CD4-positive, alpha-beta T cell (primary cell): Measurements from ENCODE around the gene EVA1A. TPM values are rescaled to one million over a fixed set of nuclear protein-coding genes. Genes with fewer than 3 reads are reported as not detected.
"Not testable (repeated sequence)": the region's sequence is repeated elsewhere in the genome, so short reads cannot be mapped to it uniquely, and the experiment has no call there.

Experiments
- ATAC-seq: fragments of 200-7000 bp; cut with Tn5 transposase; one replicate; pipeline ENCODE4 v1.10.0; 2022; ENCODE audit warnings: mild to moderate bottlenecking; ENCODE audit not compliant: poor library complexity
- CTCF ChIA-PET: fragments of 350-600 bp; sonication (Branson Sonifier 250); formaldehyde crosslinking; loops from one replicate; lab custom pipeline; 2021; ENCODE audit warnings: antibody characterized with exemption, inconsistent platforms; lab: Charles Lee
- POLR2A ChIA-PET: fragments of 350-600 bp; sonication (Branson Sonifier 250); formaldehyde crosslinking; loops from one replicate; lab custom pipeline; 2021; ENCODE audit warnings: antibody characterized with exemption, inconsistent platforms; lab: Charles Lee
- DNase-seq, 14 experiments: peaks; one replicate each; pipeline ENCODE4 v3.0.0-alpha.2; 2013 to 2020; ENCODE audit warnings: mixed read lengths in 2 of 14
- H3K27ac ChIP-seq, 2 donors: one replicate each; pipeline versions ENCODE4 v1.5.1 to v1.7.0; 2013; ENCODE audit warnings: low read length in 2 of 2, low read depth in 1 of 2, mild to moderate bottlenecking in 1 of 2
- H3K27me3 ChIP-seq, 2 experiments: 1 replicate in 1 of 2; 2 replicates in 1 of 2; pipeline versions ENCODE4 v1.6.1 to v1.7.0; 2013; ENCODE audit warnings: low read length in 2 of 2, control low read depth in 1 of 2, mild to moderate bottlenecking in 1 of 2, moderate library complexity in 1 of 2; ENCODE audit not compliant: insufficient read depth in 2 of 2, control insufficient read depth in 1 of 2
- H3K36me3 ChIP-seq: one replicate; pipeline ENCODE4 v1.6.1; 2013; ENCODE audit warnings: low read length, control low read depth; ENCODE audit not compliant: insufficient read depth
- H3K4me1 ChIP-seq: one replicate; pipeline ENCODE4 v1.6.1; 2013; ENCODE audit warnings: low read length, control low read depth; ENCODE audit not compliant: insufficient read depth
- H3K4me3 ChIP-seq: one replicate; pipeline ENCODE4 v1.5.1; 2013; ENCODE audit warnings: mild to moderate bottlenecking, low read length, moderate library complexity
- H3K9me3 ChIP-seq, 2 experiments: 1 replicate in 1 of 2; 2 replicates in 1 of 2; pipeline versions ENCODE4 v1.6.1 to v1.7.0; 2013; ENCODE audit warnings: low read length in 2 of 2, mild to moderate bottlenecking in 2 of 2, control low read depth in 1 of 2, moderate library complexity in 1 of 2; ENCODE audit not compliant: control insufficient read depth in 1 of 2, insufficient read depth in 1 of 2
- H3K27ac Mint-ChIP-seq: one replicate; pipeline ENCODE4 v1.8.0; 2020; ENCODE audit warnings: mixed read lengths
- H3K27me3 Mint-ChIP-seq: one replicate; pipeline ENCODE4 v1.8.0; 2021; ENCODE audit warnings: mixed read lengths
- H3K36me3 Mint-ChIP-seq: one replicate; pipeline ENCODE4 v1.8.0; 2021; ENCODE audit warnings: low read depth, mixed read lengths
- H3K4me1 Mint-ChIP-seq: one replicate; pipeline ENCODE4 v1.8.0; 2021; ENCODE audit warnings: low read depth, mixed read lengths
- H3K4me3 Mint-ChIP-seq: one replicate; pipeline ENCODE4 v1.8.0; 2020; ENCODE audit warnings: mild to moderate bottlenecking, mixed read lengths
- H3K9me3 Mint-ChIP-seq: one replicate; pipeline ENCODE4 v1.8.0; 2020; ENCODE audit warnings: mixed read lengths
- CTCF ChIP-seq: fragments of 200-600 bp; IDR thresholded peaks from one replicate; pipeline ENCODE4 v1.8.0; 2022; ENCODE audit warnings: antibody characterized with exemption, mild to moderate bottlenecking
- intact Hi-C, 2 experiments: fragments of 100-400 bp; cut with DNase I in 1 of 2; cut with micrococcal nuclease in 1 of 2; formaldehyde crosslinking; loops; one replicate each; pipeline versions ENCODE4 v1.15.1 to v1.9.0; 2023 to 2025; cut with DNase I, micrococcal nuclease
- total RNA-seq, 174 experiments: library from RNA in 2 of 174; stranded (reverse) in 2 of 174; gene quantifications; one replicate each; pipeline ENCODE4 v1.2.3 and lab custom pipeline; 2021 to 2026

The EVA1A gene
- total RNA-seq, 2 experiments from 2014 or later = not detected

- H3K4me1 ChIP-seq = no peaks in the 10 kb centered on the region
- ChIA-PET POLR2A (no interaction called here), CTCF (no interaction called here)
- intact Hi-C loops = no loop called here
- no peaks in the 10 kb centered on the region for H3K9me3 Mint-ChIP-seq
- H3K4me1 Mint-ChIP-seq = no peaks in the 10 kb centered on the region
- no peak overlapping the region for H3K27ac Mint-ChIP-seq
- H3K36me3 Mint-ChIP-seq = no peaks in the 10 kb centered on the region
- no peaks in the 10 kb centered on the region for H3K27me3 ChIP-seq
- H3K36me3 ChIP-seq = no peaks in the 10 kb centered on the region
- DNase-seq (no peak), ATAC-seq (no peak)
- H3K4me3 Mint-ChIP-seq = no peak overlapping the region
- no peak overlapping the region for H3K4me3 ChIP-seq
- TF ChIP-seq CTCF = no peak
- H3K27ac ChIP-seq = no peak overlapping the region
- H3K9me3 ChIP-seq = no peaks in the 10 kb centered on the region
- H3K27me3 Mint-ChIP-seq = peaks cover 21% of the 10 kb centered on the region
Measured at GRCh38 chr2:75482398-75482797, 78.3 kb downstream of the EVA1A start.

GRCh38 chr2:75480971-75481836 is 79.5 kb downstream of the EVA1A start:
- no peak overlapping the region for H3K4me3 Mint-ChIP-seq
- H3K27ac Mint-ChIP-seq = no peak overlapping the region
- Histone ChIP-seq H3K36me3 (no peaks in the 10 kb centered on the region), H3K4me1 (no peaks in the 10 kb centered on the region), H3K9me3 (no peaks in the 10 kb centered on the region), H3K27ac (no peak overlapping the region), H3K4me3 (no peak overlapping the region), H3K27me3 (no peaks in the 10 kb centered on the region)
- no peak for ATAC-seq
- H3K36me3 Mint-ChIP-seq = no peaks in the 10 kb centered on the region
- ChIA-PET POLR2A (no interaction called here), CTCF (no interaction called here)
- intact Hi-C loops = no loop called here
- peaks cover 24% of the 10 kb centered on the region for H3K27me3 Mint-ChIP-seq
- TF ChIP-seq CTCF = no peak
- no peaks in the 10 kb centered on the region for H3K9me3 Mint-ChIP-seq
- no peaks in the 10 kb centered on the region for H3K4me1 Mint-ChIP-seq
- no peak for DNase-seq

GRCh38 chr2:75477696-75478095 is 83.0 kb downstream of the EVA1A start:
- H3K4me1 ChIP-seq, intact Hi-C loops, H3K9me3 Mint-ChIP-seq, ATAC-seq, H3K27ac Mint-ChIP-seq, H3K4me3 Mint-ChIP-seq, H3K27ac ChIP-seq, H3K36me3 ChIP-seq, H3K4me1 Mint-ChIP-seq, H3K9me3 ChIP-seq, H3K4me3 ChIP-seq, H3K27me3 ChIP-seq, POLR2A ChIA-PET, DNase-seq, H3K36me3 Mint-ChIP-seq, CTCF ChIA-PET: not testable (repeated sequence)
- peaks cover 22% of the 10 kb centered on the region for H3K27me3 Mint-ChIP-seq

- Mint-ChIP-seq H3K4me1 (no peaks in the 10 kb centered on the region), H3K4me3 (no peak overlapping the region), H3K27ac (no peak overlapping the region), H3K27me3 (peaks cover 24% of the 10 kb centered on the region), H3K36me3 (no peaks in the 10 kb centered on the region), H3K9me3 (no peaks in the 10 kb centered on the region)
- Histone ChIP-seq H3K27me3 (peaks cover 0 to 4% of the 10 kb centered on the region in 2 experiments), H3K4me1 (no peaks in the 10 kb centered on the region), H3K36me3 (no peaks in the 10 kb centered on the region), H3K4me3 (no peak overlapping the region), H3K27ac (no peak overlapping the region), H3K9me3 (no peaks in the 10 kb centered on the region)
- ChIA-PET POLR2A (no interaction called here), CTCF (no interaction called here)
- intact Hi-C loops = no loop called here
- no peak for ATAC-seq
- TF ChIP-seq CTCF = no peak
- no peak for DNase-seq
Measured at GRCh38 chr2:75476761-75477160, 84.0 kb downstream of the EVA1A start.
